GM21381 (cell line): ENCODE measurements around the gene HABP2.

Experiments
- ATAC-seq: cut with Tn5 transposase; IDR thresholded peaks from one replicate; pipeline ENCODE4 v1.9.1; 2021; ENCODE audit warnings: mild to moderate bottlenecking, moderate library complexity; ENCODE audit not compliant: unreplicated experiment

HABP2 gene

GRCh38 chr10:113552701-113553100 lies at the start of gene HABP2:
TSS of gene HABP2 (plus strand) at chr10:113553053. CDS start at chr10:113553122, 69 bp downstream.
- no peak for ATAC-seq

GRCh38 chr10:113503930-113504329 lies 48.9 kb upstream of the HABP2 start:
- no peak for ATAC-seq

GRCh38 chr10:113504423-113504822 lies 48.4 kb upstream of the HABP2 start:
- ATAC-seq = no peak

- no peak for ATAC-seq
These were observed 46.4 kb upstream of the HABP2 start for GRCh38 chr10:113506476-113506875.

GRCh38 chr10:113511419-113511818 lies 41.4 kb upstream of the HABP2 start:
- ATAC-seq = no peak

GRCh38 chr10:113515161-113515560 lies 37.7 kb upstream of the HABP2 start:
- no peak for ATAC-seq

GRCh38 chr10:113515601-113516000 lies 37.3 kb upstream of the HABP2 start:
- ATAC-seq = no peak

GRCh38 chr10:113516061-113516460 lies 36.8 kb upstream of the HABP2 start:
- no peak for ATAC-seq

GRCh38 chr10:113517165-113517900 lies 35.5 kb upstream of the HABP2 start:
- ATAC-seq = no peak

- no peak for ATAC-seq
These were observed 35.0 kb upstream of the HABP2 start for GRCh38 chr10:113517901-113518260.

GRCh38 chr10:113518415-113518814 lies 34.4 kb upstream of the HABP2 start:
- no peak for ATAC-seq

- ATAC-seq = no peak
These were observed 33.8 kb upstream of the HABP2 start for GRCh38 chr10:113518816-113519591.

- ATAC-seq = no peak
These were observed 33.2 kb upstream of the HABP2 start for GRCh38 chr10:113519681-113520115.

- ATAC-seq = no peak
These were observed 32.6 kb upstream of the HABP2 start for GRCh38 chr10:113520261-113520660.

GRCh38 chr10:113520690-113521474 lies 32.0 kb upstream of the HABP2 start:
- peak; percentile 52 for ATAC-seq

- no peak for ATAC-seq
These were observed 31.4 kb upstream of the HABP2 start for GRCh38 chr10:113521475-113521795.

- no peak for ATAC-seq
These were observed 30.4 kb upstream of the HABP2 start for GRCh38 chr10:113522460-113522859.

GRCh38 chr10:113523071-113523470 lies 29.8 kb upstream of the HABP2 start:
- ATAC-seq = no peak

- ATAC-seq = no peak
These were observed 29.2 kb upstream of the HABP2 start for GRCh38 chr10:113523628-113524027.

- no peak for ATAC-seq
These were observed 28.7 kb upstream of the HABP2 start for GRCh38 chr10:113524120-113524519.
